ENCODE data around the gene FAM240A. TPM values are rescaled to one million over a fixed set of nuclear protein-coding genes. Genes with fewer than 3 reads are reported as not detected.
A peak's percentile ranks its signal among the peaks of the same experiment; 100 is the strongest.

FAM240A gene
- total and polyA plus RNA-seq, 7 experiments from 2014 or later = not detected

DNA sequence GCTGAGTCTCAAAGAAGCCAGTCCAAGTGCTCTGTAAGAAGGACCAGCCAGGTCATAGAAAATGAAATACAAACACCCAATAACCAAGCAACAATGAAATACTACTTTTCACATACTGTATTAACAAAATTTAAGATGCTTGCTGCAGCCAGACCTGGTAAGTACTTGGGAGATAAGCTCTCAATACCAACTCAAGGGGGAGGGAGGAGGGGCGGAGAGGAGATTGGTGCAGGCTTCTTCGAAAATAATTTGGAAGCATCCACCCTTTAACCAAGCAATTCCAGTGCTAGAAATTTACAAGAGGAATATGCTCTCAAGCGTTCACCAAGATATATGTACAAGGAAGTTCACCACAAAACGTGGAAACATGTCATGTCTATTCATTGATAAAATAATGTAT, 38.6 kb upstream of the FAM240A start:
- no peak overlapping the region for H3K27ac ChIP-seq (ENCODE audit: low read depth, low read length)
- DNase-seq (no peak), ATAC-seq (no peak)
- Mint-ChIP-seq H3K9me3 (peaks cover 0 to 3% (median 0%) of the 10 kb centered on the region in 11 donors), H3K27me3 (peaks cover 0 to 21% (median 3%) of the 10 kb centered on the region in 5 donors), H3K4me3 (no peak overlapping the region), H3K36me3 (no peaks in the 10 kb centered on the region), H3K4me1 (peaks cover 0 to 4% (median 3%) of the 10 kb centered on the region in 7 donors), H3K27ac (no peak overlapping the region)
- no peaks in the 10 kb centered on the region for H3K9me3 ChIP-seq (ENCODE audit: control insufficient read depth in 2 of 3, low read length in 3 of 3)
- POLR2A ChIA-PET = interaction anchor here (0.6 kb wide), 1 partner anchor 11 kb away, joined by 5 read pairs; no protein-coding TSS in a partner anchor
- intact Hi-C loops (cut with micrococcal nuclease) = no loop called here
- H3K4me3 ChIP-seq (ENCODE audit: low read length) = no peak overlapping the region
- CTCF ChIA-PET = interaction anchor here (0.6 to 1.4 kb wide), 2 partner anchors 85 to 678 kb away, joined by 3 to 6 read pairs; no protein-coding TSS in a partner anchor
- no peaks in the 10 kb centered on the region for H3K36me3 ChIP-seq (ENCODE audit: control insufficient read depth in 2 of 3, insufficient read depth in 3 of 3, low read length in 3 of 3)
- no peaks in the 10 kb centered on the region for H3K4me1 ChIP-seq (ENCODE audit: control insufficient read depth in 2 of 2, insufficient read depth in 2 of 2, low read length in 2 of 2)
- H3K27me3 ChIP-seq (ENCODE audit: control insufficient read depth in 2 of 2, insufficient read depth in 2 of 2, low read length in 2 of 2) = no peaks in the 10 kb centered on the region

DNA sequence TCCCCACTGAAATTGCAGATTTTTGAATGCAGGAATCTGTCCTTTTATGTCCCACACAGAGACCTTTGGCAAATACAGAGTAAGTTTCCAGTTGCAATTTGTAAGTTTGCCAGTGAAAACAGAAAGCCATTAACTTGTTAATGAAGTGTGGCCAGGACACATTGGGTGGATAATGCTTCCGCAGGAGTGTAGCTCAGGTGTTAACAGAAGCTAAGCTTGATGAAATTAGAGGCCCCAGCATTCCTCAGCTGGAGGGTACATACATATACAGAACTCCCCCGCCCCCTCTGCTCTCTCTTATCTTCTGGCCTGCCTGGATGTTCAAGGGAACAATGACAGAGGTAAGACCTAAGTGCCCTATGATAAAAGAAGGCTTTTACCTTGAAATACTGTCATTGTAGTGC, 38.1 kb upstream of the FAM240A start:
- CTCF ChIA-PET = interaction anchor here (0.8 to 1.4 kb wide), 2 partner anchors 16 to 86 kb away, joined by 3 to 6 read pairs; no protein-coding TSS in a partner anchor

DNA sequence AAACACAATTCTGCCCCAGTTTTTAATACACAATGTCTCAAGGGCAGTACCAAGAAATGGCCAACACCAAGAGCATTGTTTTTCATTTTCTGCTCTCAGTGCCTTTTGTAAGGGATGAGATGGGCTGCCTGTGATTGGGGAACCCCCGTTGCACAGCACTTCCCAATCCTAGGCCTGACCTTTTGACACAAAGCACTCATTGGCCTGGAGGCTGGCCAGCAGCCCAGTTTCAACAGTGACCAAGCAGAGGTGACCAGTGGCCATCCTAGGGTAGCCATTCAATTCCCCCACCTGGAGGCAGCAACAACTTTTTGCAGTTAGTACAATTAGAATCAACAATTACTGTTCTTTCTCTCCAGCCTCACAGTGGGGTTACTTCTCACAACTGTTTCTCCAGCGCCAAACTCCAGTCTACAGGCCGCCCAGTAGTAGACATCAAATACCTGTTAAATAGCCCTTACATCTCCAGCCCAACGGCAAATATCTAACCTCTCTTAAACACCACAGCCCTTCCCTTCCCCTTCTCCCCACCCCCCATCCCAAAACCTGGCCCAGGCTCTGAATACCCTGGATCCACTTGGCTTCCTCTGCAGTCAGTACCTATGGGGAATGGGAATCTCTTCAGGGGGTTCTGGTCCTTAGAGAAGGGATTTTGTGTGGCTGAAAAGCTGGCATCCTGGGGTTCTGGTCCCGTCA, 37.3 kb upstream of the FAM240A start:
- Mint-ChIP-seq H3K27ac (no peak overlapping the region), H3K27me3 (peaks cover 0 to 22% (median 3%) of the 10 kb centered on the region in 5 donors), H3K9me3 (peaks cover 0 to 3% (median 0%) of the 10 kb centered on the region in 11 donors), H3K36me3 (no peaks in the 10 kb centered on the region), H3K4me3 (no peak overlapping the region), H3K4me1 (peaks cover 0 to 14% (median 11%) of the 10 kb centered on the region in 7 donors)
- H3K9me3 ChIP-seq (ENCODE audit: control insufficient read depth in 2 of 3, low read length in 3 of 3) = no peaks in the 10 kb centered on the region
- no peaks in the 10 kb centered on the region for H3K27me3 ChIP-seq (ENCODE audit: control insufficient read depth in 2 of 2, insufficient read depth in 2 of 2, low read length in 2 of 2)
- DNase-seq = no peak
- intact Hi-C loops (cut with micrococcal nuclease) = no loop called here
- peaks cover 0 to 4% of the 10 kb centered on the region in 2 donors for H3K4me1 ChIP-seq (ENCODE audit: control insufficient read depth in 2 of 2, insufficient read depth in 2 of 2, low read length in 2 of 2)
- no peak for ATAC-seq
- H3K27ac ChIP-seq (ENCODE audit: low read depth, low read length) = no peak overlapping the region
- ChIA-PET POLR2A (no interaction called here), CTCF (interaction anchor here (0.8 kb wide), 1 partner anchor 17 kb away, joined by 3 read pairs; no protein-coding TSS in a partner anchor)
- H3K4me3 ChIP-seq (ENCODE audit: low read length) = no peak overlapping the region
- no peaks in the 10 kb centered on the region for H3K36me3 ChIP-seq (ENCODE audit: control insufficient read depth in 2 of 3, insufficient read depth in 3 of 3, low read length in 3 of 3)

More for the DNA sequence above, 38.1 kb upstream of the FAM240A start:
- no peaks in the 10 kb centered on the region for H3K9me3 ChIP-seq (ENCODE audit: control insufficient read depth in 2 of 3, low read length in 3 of 3)
- H3K36me3 ChIP-seq (ENCODE audit: control insufficient read depth in 2 of 3, insufficient read depth in 3 of 3, low read length in 3 of 3) = no peaks in the 10 kb centered on the region
- H3K9me3 Mint-ChIP-seq = peaks cover 0 to 3% (median 0%) of the 10 kb centered on the region in 11 donors
- H3K36me3 Mint-ChIP-seq = no peaks in the 10 kb centered on the region
- no peak overlapping the region for H3K4me3 Mint-ChIP-seq
- H3K27me3 Mint-ChIP-seq = peaks cover 0 to 22% (median 3%) of the 10 kb centered on the region in 5 donors
- ATAC-seq = no peak
- H3K4me1 ChIP-seq (ENCODE audit: control insufficient read depth in 2 of 2, insufficient read depth in 2 of 2, low read length in 2 of 2) = peaks cover 0 to 3% of the 10 kb centered on the region in 2 donors
- H3K4me1 Mint-ChIP-seq = peaks cover 0 to 9% (median 8%) of the 10 kb centered on the region in 7 donors
- POLR2A ChIA-PET = interaction anchor here (0.6 kb wide), 1 partner anchor 11 kb away, joined by 5 read pairs; no protein-coding TSS in a partner anchor
- no peak overlapping the region for H3K27ac ChIP-seq (ENCODE audit: low read depth, low read length)
- H3K27ac Mint-ChIP-seq = no peak overlapping the region
- intact Hi-C loops (cut with micrococcal nuclease) = no loop called here
- DNase-seq = no peak
- no peaks in the 10 kb centered on the region for H3K27me3 ChIP-seq (ENCODE audit: control insufficient read depth in 2 of 2, insufficient read depth in 2 of 2, low read length in 2 of 2)
- no peak overlapping the region for H3K4me3 ChIP-seq (ENCODE audit: low read length)

DNA sequence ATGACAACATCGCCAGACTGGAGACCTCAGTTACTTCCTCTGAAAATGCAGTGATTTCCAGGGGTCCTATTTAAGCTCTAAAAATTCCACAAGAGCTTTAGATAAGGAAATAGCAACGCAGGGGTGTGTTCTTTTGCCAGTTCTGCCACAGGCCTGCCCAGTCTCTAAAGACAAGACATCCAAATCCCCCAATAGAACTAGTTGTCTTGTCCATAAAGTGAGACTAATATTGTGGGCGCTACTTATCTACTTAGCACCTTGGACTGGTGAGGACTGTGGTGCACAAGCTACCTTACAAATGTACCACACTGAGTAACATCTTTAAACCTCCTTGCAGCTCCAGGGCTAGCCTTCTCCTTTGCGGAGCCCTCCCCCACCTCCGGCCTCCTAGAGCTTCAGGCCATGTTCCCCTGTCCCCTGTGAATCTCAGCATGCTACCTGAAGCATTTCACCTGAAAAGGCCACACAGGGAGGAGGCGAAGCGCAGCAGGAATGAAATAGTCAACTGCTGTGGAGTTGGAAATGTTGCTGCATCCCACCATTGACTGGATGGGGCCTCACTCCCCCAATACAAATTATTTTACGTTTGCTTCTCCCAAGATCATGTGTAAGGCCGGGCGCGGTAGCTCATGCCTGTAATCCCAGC, 36.6 kb upstream of the FAM240A start:
- Mint-ChIP-seq H3K27me3 (peaks cover 0 to 19% (median 0%) of the 10 kb centered on the region in 5 donors), H3K9me3 (no peaks in the 10 kb centered on the region), H3K4me3 (no peak overlapping the region), H3K27ac (peak overlapping the region in 1 of 9 donors; percentile 36), H3K4me1 (peaks cover 0 to 14% (median 11%) of the 10 kb centered on the region in 7 donors), H3K36me3 (no peaks in the 10 kb centered on the region)
- Histone ChIP-seq H3K9me3 (ENCODE audit: control insufficient read depth in 2 of 3, low read length in 3 of 3) (no peaks in the 10 kb centered on the region), H3K27me3 (ENCODE audit: control insufficient read depth in 2 of 2, insufficient read depth in 2 of 2, low read length in 2 of 2) (no peaks in the 10 kb centered on the region), H3K4me1 (ENCODE audit: control insufficient read depth in 2 of 2, insufficient read depth in 2 of 2, low read length in 2 of 2) (peaks cover 0 to 4% of the 10 kb centered on the region in 2 donors), H3K36me3 (ENCODE audit: control insufficient read depth in 2 of 3, insufficient read depth in 3 of 3, low read length in 3 of 3) (no peaks in the 10 kb centered on the region), H3K27ac (ENCODE audit: low read depth, low read length) (no peak overlapping the region), H3K4me3 (ENCODE audit: low read length) (no peak overlapping the region)
- ChIA-PET CTCF (no interaction called here), POLR2A (no interaction called here)
- intact Hi-C loops (cut with micrococcal nuclease) = no loop called here
- DNase-seq = no peak
- no peak for ATAC-seq

DNA sequence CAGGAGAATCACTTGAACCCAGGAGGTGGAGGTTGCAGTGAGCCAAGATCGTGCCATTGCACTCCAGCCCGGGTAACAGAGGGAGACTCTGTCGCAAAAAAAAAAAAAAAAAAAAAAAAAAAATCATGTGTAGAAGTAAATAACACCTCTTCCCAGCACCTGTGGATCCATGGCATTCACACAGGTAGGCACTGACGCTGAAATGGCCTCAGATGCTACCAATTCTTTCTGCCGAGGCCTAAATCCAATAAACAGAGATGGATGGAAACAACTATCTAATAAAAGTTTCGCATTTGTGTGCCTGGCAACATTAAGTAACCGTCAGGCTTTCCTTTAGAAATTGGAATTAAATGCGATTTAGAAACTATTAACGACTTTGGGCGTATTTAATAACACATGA, 35.9 kb upstream of the FAM240A start:
- intact Hi-C loops (cut with micrococcal nuclease) = no loop called here
- no peaks in the 10 kb centered on the region for H3K36me3 ChIP-seq (ENCODE audit: control insufficient read depth in 2 of 3, insufficient read depth in 3 of 3, low read length in 3 of 3)
- Mint-ChIP-seq H3K9me3 (no peaks in the 10 kb centered on the region), H3K36me3 (no peaks in the 10 kb centered on the region), H3K4me3 (no peak overlapping the region), H3K27ac (no peak overlapping the region), H3K27me3 (peaks cover 0 to 26% (median 0%) of the 10 kb centered on the region in 5 donors), H3K4me1 (peaks cover 0 to 14% (median 11%) of the 10 kb centered on the region in 7 donors)
- no peaks in the 10 kb centered on the region for H3K27me3 ChIP-seq (ENCODE audit: control insufficient read depth in 2 of 2, insufficient read depth in 2 of 2, low read length in 2 of 2)
- H3K4me1 ChIP-seq (ENCODE audit: control insufficient read depth in 2 of 2, insufficient read depth in 2 of 2, low read length in 2 of 2) = peaks cover 0 to 4% of the 10 kb centered on the region in 2 donors
- H3K4me3 ChIP-seq (ENCODE audit: low read length) = no peak overlapping the region
- CTCF ChIA-PET = no interaction called here
- ATAC-seq (no peak), DNase-seq (no peak)
- H3K9me3 ChIP-seq (ENCODE audit: control insufficient read depth in 2 of 3, low read length in 3 of 3) = no peaks in the 10 kb centered on the region
- no peak overlapping the region for H3K27ac ChIP-seq (ENCODE audit: low read depth, low read length)
- POLR2A ChIA-PET = no interaction called here

DNA sequence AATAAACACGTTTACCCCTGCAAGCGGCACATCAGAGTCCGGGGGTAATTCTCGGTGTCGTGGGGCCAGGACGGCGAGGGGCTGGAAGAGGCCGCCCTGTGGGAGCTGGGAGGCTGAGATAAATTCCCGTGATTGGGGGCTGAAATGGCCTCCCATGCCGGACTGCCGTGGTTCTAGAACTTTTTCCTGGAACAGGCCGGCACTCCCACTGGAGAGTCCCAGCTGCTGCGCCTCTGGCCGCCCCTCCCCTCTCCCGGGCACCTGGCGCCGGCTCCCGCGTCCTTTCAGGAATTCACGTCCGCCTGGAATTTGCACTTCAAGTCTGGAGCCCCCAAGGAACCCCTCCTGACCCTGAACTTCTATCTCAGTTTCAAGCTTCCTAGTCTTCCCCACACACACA, 35.4 kb upstream of the FAM240A start:
- H3K4me3 Mint-ChIP-seq = no peak overlapping the region
- H3K27ac ChIP-seq (ENCODE audit: low read depth, low read length) = no peak overlapping the region
- no peak overlapping the region for H3K4me3 ChIP-seq (ENCODE audit: low read length)
- H3K4me1 Mint-ChIP-seq = peaks cover 0 to 14% (median 11%) of the 10 kb centered on the region in 7 donors
- ATAC-seq (no peak), DNase-seq (no peak)
- peaks cover 0 to 4% of the 10 kb centered on the region in 2 donors for H3K4me1 ChIP-seq (ENCODE audit: control insufficient read depth in 2 of 2, insufficient read depth in 2 of 2, low read length in 2 of 2)
- H3K9me3 ChIP-seq (ENCODE audit: control insufficient read depth in 2 of 3, low read length in 3 of 3) = no peaks in the 10 kb centered on the region
- no peaks in the 10 kb centered on the region for H3K27me3 ChIP-seq (ENCODE audit: control insufficient read depth in 2 of 2, insufficient read depth in 2 of 2, low read length in 2 of 2)
- no peaks in the 10 kb centered on the region for H3K9me3 Mint-ChIP-seq
- no peak overlapping the region for H3K27ac Mint-ChIP-seq
- no peaks in the 10 kb centered on the region for H3K36me3 ChIP-seq (ENCODE audit: control insufficient read depth in 2 of 3, insufficient read depth in 3 of 3, low read length in 3 of 3)
- intact Hi-C loops (cut with micrococcal nuclease) = no loop called here
- peaks cover 0 to 30% (median 3%) of the 10 kb centered on the region in 5 donors for H3K27me3 Mint-ChIP-seq
- CTCF ChIA-PET = no interaction called here
- POLR2A ChIA-PET = no interaction called here
- H3K36me3 Mint-ChIP-seq = no peaks in the 10 kb centered on the region
